Adrenal gland (tissue), 5 donors: ENCODE results near the gene CYB5D1.

Experiments used
- CTCF ChIP-seq, 6 experiments: fragments of 450-650 bp in 4 of 6; fragments of 200-600 bp in 2 of 6; sonication (generic) in 1 of 6; IDR thresholded peaks; 1 replicate in 5 of 6; 2 replicates in 1 of 6; pipeline versions ENCODE4 v1.5.1 to v1.8.0; 2016 to 2021; ENCODE audit warnings: antibody characterized with exemption in 6 of 6, mild to moderate bottlenecking in 2 of 6, moderate library complexity in 1 of 6
- POLR2A ChIP-seq, 2 donors: fragments of 450-650 bp; IDR thresholded peaks; one replicate each; pipeline ENCODE4 v1.6.1; 2017; ENCODE audit warnings: antibody characterized with exemption in 2 of 2, mild to moderate bottlenecking in 2 of 2, moderate library complexity in 1 of 2
- donor health status: DM: no; HTN: no; CAD: no.

- TF ChIP-seq POLR2A (IDR thresholded peaks at IDR 0.05), result no peak
- no peak for TF ChIP-seq CTCF (IDR thresholded peaks at IDR 0.05)
These were observed 40.2 kb upstream of the CYB5D1 start for GRCh38 chr17:7817643-7817964.
